ENCODE data around the gene RIPOR3. TPM values are rescaled to one million over a fixed set of nuclear protein-coding genes. Genes with fewer than 3 reads are reported as not detected.

The RIPOR3 gene
- total and polyA plus RNA-seq, 4 donors: 5.6 to 90.3 (median 16.3) TPM

DNA sequence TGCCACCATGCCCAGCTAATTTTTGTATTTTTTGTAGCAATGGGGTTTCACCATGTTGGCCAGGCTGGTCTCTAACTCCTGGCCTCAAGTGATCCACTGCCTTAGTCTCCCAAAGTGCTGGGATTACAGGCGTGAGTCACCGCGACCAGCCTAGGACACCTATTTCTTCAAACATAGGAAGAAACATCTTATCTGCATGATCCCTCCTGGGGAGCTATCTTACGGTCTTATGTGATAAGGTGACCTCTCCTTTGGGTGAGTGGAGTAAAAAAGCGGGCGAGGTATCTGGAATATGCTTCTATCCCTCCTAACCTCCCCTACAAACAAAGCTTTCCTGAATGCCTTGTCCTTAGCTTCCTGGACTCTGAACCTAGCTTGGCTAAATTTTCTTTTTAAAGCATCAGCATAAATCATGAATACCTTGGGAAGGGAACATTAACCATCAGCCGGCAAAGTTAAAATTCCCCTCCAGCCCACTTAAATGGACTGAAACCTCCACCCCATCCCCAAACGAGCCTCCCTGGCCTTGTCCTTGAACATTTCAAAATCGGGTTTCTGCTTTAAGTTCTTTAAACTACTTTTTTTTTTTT is 24.5 kb downstream of the RIPOR3 start:
- Histone ChIP-seq H3K4me1 (ENCODE audit: control insufficient read depth in 4 of 4, insufficient read depth in 4 of 4, low read length in 3 of 4) (peaks cover 6 to 23% (median 17%) of the 10 kb centered on the region in 4 donors), H3K36me3 (ENCODE audit: control insufficient read depth in 4 of 4, insufficient read depth in 3 of 4, low read depth in 1 of 4, low read length in 3 of 4) (no peaks in the 10 kb centered on the region), H3K9me3 (ENCODE audit: control insufficient read depth in 4 of 4, low read length in 3 of 4) (no peaks in the 10 kb centered on the region), H3K27me3 (ENCODE audit: control insufficient read depth in 4 of 4, insufficient read depth in 4 of 4, low read length in 3 of 4) (no peaks in the 10 kb centered on the region), H3K4me3 (ENCODE audit: low read depth in 1 of 3, low read length in 3 of 3) (no peak overlapping the region), H3K9ac (ENCODE audit: low read depth in 1 of 2, low read length in 2 of 2) (no peak overlapping the region), H3K27ac (ENCODE audit: low read depth in 1 of 2, low read length in 2 of 2) (no peak overlapping the region)
- no peak for DNase-seq (ENCODE audit: low spot score)
- 82% methylated on average over 9 of the region's 9 CpGs for WGBS
- TF ChIP-seq FOXA2 (IDR thresholded peaks at IDR 0.05) (no peak), HNF4G (IDR thresholded peaks at IDR 0.05) (no peak), EGR1 (IDR thresholded peaks at IDR 0.05; ENCODE audit: low read depth in 2 of 2) (no peak), GABPA (IDR thresholded peaks at IDR 0.05 in 1 of 2, conservative IDR thresholded peaks at IDR 0.05 in 1 of 2) (no peak), TAF1 (conservative IDR thresholded peaks at IDR 0.05) (no peak), NR2F2 (IDR thresholded peaks at IDR 0.05) (no peak), YY1 (IDR thresholded peaks at IDR 0.05) (no peak), FOXA1 (IDR thresholded peaks at IDR 0.05) (no peak), SP1 (IDR thresholded peaks at IDR 0.05) (no peak), HNF4A (conservative IDR thresholded peaks at IDR 0.05) (no peak), RXRA (IDR thresholded peaks at IDR 0.05) (no peak)
- TF ChIP-seq, protein P1, sequence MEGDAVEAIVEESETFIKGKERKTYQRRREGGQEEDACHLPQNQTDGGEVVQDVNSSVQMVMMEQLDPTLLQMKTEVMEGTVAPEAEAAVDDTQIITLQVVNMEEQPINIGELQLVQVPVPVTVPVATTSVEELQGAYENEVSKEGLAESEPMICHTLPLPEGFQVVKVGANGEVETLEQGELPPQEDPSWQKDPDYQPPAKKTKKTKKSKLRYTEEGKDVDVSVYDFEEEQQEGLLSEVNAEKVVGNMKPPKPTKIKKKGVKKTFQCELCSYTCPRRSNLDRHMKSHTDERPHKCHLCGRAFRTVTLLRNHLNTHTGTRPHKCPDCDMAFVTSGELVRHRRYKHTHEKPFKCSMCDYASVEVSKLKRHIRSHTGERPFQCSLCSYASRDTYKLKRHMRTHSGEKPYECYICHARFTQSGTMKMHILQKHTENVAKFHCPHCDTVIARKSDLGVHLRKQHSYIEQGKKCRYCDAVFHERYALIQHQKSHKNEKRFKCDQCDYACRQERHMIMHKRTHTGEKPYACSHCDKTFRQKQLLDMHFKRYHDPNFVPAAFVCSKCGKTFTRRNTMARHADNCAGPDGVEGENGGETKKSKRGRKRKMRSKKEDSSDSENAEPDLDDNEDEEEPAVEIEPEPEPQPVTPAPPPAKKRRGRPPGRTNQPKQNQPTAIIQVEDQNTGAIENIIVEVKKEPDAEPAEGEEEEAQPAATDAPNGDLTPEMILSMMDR (IDR thresholded peaks at IDR 0.05; ENCODE audit: low read depth, low read length, missing input control): no peak
- TF ChIP-seq, protein P2, sequence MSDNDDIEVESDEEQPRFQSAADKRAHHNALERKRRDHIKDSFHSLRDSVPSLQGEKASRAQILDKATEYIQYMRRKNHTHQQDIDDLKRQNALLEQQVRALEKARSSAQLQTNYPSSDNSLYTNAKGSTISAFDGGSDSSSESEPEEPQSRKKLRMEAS (IDR thresholded peaks at IDR 0.05): no peak
- TF ChIP-seq, protein P3, sequence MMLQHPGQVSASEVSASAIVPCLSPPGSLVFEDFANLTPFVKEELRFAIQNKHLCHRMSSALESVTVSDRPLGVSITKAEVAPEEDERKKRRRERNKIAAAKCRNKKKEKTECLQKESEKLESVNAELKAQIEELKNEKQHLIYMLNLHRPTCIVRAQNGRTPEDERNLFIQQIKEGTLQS (IDR thresholded peaks at IDR 0.05): no peak
- TF ChIP-seq, protein P4, sequence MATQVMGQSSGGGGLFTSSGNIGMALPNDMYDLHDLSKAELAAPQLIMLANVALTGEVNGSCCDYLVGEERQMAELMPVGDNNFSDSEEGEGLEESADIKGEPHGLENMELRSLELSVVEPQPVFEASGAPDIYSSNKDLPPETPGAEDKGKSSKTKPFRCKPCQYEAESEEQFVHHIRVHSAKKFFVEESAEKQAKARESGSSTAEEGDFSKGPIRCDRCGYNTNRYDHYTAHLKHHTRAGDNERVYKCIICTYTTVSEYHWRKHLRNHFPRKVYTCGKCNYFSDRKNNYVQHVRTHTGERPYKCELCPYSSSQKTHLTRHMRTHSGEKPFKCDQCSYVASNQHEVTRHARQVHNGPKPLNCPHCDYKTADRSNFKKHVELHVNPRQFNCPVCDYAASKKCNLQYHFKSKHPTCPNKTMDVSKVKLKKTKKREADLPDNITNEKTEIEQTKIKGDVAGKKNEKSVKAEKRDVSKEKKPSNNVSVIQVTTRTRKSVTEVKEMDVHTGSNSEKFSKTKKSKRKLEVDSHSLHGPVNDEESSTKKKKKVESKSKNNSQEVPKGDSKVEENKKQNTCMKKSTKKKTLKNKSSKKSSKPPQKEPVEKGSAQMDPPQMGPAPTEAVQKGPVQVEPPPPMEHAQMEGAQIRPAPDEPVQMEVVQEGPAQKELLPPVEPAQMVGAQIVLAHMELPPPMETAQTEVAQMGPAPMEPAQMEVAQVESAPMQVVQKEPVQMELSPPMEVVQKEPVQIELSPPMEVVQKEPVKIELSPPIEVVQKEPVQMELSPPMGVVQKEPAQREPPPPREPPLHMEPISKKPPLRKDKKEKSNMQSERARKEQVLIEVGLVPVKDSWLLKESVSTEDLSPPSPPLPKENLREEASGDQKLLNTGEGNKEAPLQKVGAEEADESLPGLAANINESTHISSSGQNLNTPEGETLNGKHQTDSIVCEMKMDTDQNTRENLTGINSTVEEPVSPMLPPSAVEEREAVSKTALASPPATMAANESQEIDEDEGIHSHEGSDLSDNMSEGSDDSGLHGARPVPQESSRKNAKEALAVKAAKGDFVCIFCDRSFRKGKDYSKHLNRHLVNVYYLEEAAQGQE (IDR thresholded peaks at IDR 0.05): no peak

DNA sequence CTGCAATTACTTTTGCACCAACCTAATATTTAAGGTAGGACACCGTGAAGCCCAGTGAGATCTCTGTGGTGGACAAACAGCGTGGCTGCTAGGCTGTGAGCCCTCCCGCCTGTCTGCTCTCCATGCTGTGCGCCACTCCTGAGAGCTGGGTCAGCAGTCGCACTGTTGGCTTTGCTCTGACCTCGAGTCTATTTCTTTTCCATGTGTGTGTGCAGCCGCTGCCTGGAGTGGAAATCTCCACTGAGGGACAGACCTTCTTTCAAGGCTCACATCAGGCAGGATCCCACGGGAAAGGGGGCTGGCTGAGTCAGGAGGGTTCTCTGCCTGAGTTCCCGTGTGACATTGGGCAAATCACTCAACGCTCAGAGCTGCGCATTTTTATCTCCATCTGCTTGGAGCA is 27.1 kb downstream of the RIPOR3 start:
- Histone ChIP-seq H3K27ac (ENCODE audit: low read depth in 1 of 2, low read length in 2 of 2) (peak overlapping the region; percentile 0 to 99), H3K4me3 (ENCODE audit: low read depth in 1 of 3, low read length in 3 of 3) (no peak overlapping the region), H3K9ac (ENCODE audit: low read depth in 1 of 2, low read length in 2 of 2) (no peak overlapping the region), H3K36me3 (ENCODE audit: control insufficient read depth in 4 of 4, insufficient read depth in 3 of 4, low read depth in 1 of 4, low read length in 3 of 4) (no peaks in the 10 kb centered on the region), H3K27me3 (ENCODE audit: control insufficient read depth in 4 of 4, insufficient read depth in 4 of 4, low read length in 3 of 4) (no peaks in the 10 kb centered on the region), H3K9me3 (ENCODE audit: control insufficient read depth in 4 of 4, low read length in 3 of 4) (no peaks in the 10 kb centered on the region), H3K4me1 (ENCODE audit: control insufficient read depth in 4 of 4, insufficient read depth in 4 of 4, low read length in 3 of 4) (peaks cover 15 to 41% (median 31%) of the 10 kb centered on the region in 4 donors)
- DNase-seq (ENCODE audit: low spot score): no peak
- peak; percentile 26 for TF ChIP-seq NR2F2 (IDR thresholded peaks at IDR 0.05)
- no peak for TF ChIP-seq GABPA (IDR thresholded peaks at IDR 0.05 in 1 of 2, conservative IDR thresholded peaks at IDR 0.05 in 1 of 2)
- TF ChIP-seq JUND (IDR thresholded peaks at IDR 0.05): no peak
- TF ChIP-seq HNF4A (conservative IDR thresholded peaks at IDR 0.05): no peak
- no peak for TF ChIP-seq EGR1 (IDR thresholded peaks at IDR 0.05; ENCODE audit: low read depth in 2 of 2)
- TF ChIP-seq RXRA (IDR thresholded peaks at IDR 0.05): peak; percentile 7 to 25
- TF ChIP-seq SP1 (IDR thresholded peaks at IDR 0.05): peak; percentile 35
- 81% methylated on average over 11 of the region's 11 CpGs for WGBS

Measured in liver (tissue), 9 donors.